Measurements from ENCODE around the gene NRL. TPM values are rescaled to one million over a fixed set of nuclear protein-coding genes. Genes with fewer than 3 reads are reported as not detected.
A peak's percentile ranks its signal among the peaks of the same experiment; 100 is the strongest.
"Not testable (repeated sequence)": the region's sequence is repeated elsewhere in the genome, so short reads cannot be mapped to it uniquely, and the experiment has no call there.

The NRL gene
- total RNA-seq, 1 donor from 2014 or later = 5.5 TPM

DNA sequence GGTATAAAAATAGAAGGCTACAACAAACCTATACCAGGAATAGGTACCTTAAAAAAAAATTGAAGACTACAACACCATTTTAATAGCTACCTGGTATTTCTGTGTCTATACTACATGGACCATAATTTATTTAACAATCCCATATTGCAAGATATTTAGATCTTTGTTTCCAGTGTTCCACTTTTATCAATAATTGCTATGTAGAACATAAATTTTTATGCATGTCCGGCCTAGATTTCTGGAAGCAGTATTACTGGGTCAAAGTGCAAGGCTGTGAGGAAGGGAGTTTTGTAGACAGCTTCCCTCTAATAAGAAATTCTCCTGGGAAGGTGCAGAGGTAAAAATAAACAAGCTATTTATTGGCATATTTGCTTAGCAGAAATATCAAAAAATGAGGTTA, 4.2 kb downstream of the NRL start:
- Mint-ChIP-seq H3K27me3 (no peaks in the 10 kb centered on the region), H3K4me3 (no peak overlapping the region), H3K36me3 (ENCODE audit: low read depth) (peaks cover 19% of the 10 kb centered on the region), H3K4me1 (peaks cover 20% of the 10 kb centered on the region), H3K27ac (no peak overlapping the region), H3K9me3 (no peaks in the 10 kb centered on the region)
- DNase-seq (no peak), ATAC-seq (ENCODE audit: low read depth) (no peak)
- intact Hi-C loops (cut with micrococcal nuclease) = loop anchor here (10.0 kb wide), 1 partner anchor 1016 kb away; the partner anchor contains the start of genes ACIN1 and C14orf119
- POLR2A ChIA-PET = interaction anchor here (0.5 to 9.8 kb wide), 9 partner anchors 16 to 105 kb away, joined by 3 to 115 read pairs (median 5); partner anchors contain the start of genes EMC9, MDP1, PCK2 and PSME1
- TF ChIP-seq CTCF (IDR thresholded peaks at IDR 0.05) = no peak
- CTCF ChIA-PET = interaction anchor here (1.1 to 5.6 kb wide), 7 partner anchors 19 to 223 kb away, joined by 4 to 45 read pairs (median 10); partner anchors contain the start of genes CARMIL3, IRF9, PSME2 and RNF31

GRCh38 chr14:24110060-24110459, 4.7 kb downstream of the NRL start:
- intact Hi-C loops (cut with micrococcal nuclease) = loop anchor here (10.0 kb wide), 1 partner anchor 1015 kb away; the partner anchor contains the start of genes ACIN1 and C14orf119
- Mint-ChIP-seq H3K27ac (no peak overlapping the region), H3K36me3 (ENCODE audit: low read depth) (peaks cover 19% of the 10 kb centered on the region), H3K4me3 (no peak overlapping the region), H3K27me3 (no peaks in the 10 kb centered on the region), H3K4me1 (peaks cover 15% of the 10 kb centered on the region), H3K9me3 (no peaks in the 10 kb centered on the region)
- ChIA-PET POLR2A (interaction anchor here (0.6 to 9.8 kb wide), 8 partner anchors 9 to 103 kb away, joined by 3 to 115 read pairs (median 5); partner anchors contain the start of genes EMC9, PCK2, PSME1 and PSME2), CTCF (interaction anchor here (0.6 to 5.6 kb wide), 11 partner anchors 13 to 223 kb away, joined by 3 to 45 read pairs (median 9); partner anchors contain the start of genes CARMIL3, CIDEB, IRF9 and PSME2)
- ATAC-seq (ENCODE audit: low read depth) = no peak
- DNase-seq = no peak
- TF ChIP-seq CTCF (IDR thresholded peaks at IDR 0.05) = no peak

DNA sequence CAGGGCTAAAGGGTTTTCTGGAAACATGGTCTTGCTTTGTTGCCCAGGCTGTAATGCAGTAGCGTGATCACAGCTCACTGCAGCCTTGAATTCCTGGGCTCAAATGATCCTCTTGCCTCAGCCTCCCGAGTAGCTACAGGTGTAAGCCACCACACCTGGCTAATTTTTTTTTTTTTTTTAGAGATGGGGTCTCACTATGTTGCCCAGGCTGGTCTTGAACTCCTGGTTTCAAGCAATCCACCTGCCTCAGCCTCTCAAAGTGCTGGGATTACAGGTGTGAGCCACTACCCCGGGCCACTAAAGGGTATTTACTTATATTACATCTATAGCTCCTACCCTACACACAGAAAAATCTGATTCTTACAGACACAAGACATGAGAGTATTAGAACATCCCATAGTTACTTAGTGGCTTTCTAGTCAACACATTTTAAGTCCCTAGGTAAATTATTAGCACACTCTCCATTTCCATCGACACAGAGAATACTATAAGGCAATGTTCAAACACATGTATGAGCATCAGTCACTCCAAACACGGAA, 6.3 kb downstream of the NRL start:
- Mint-ChIP-seq H3K4me3 (no peak overlapping the region), H3K27ac (peak overlapping the region; percentile 90), H3K27me3 (no peaks in the 10 kb centered on the region), H3K36me3 (ENCODE audit: low read depth) (peaks cover 25% of the 10 kb centered on the region), H3K9me3 (peaks cover 2% of the 10 kb centered on the region), H3K4me1 (peaks cover 12% of the 10 kb centered on the region)
- DNase-seq (no peak), ATAC-seq (ENCODE audit: low read depth) (no peak)
- ChIA-PET POLR2A (interaction anchor here (0.6 to 9.8 kb wide), 21 partner anchors 9 to 160 kb away, joined by 3 to 115 read pairs (median 4); partner anchors contain the start of genes EMC9, IPO4, IRF9 and PCK2), CTCF (interaction anchor here (0.7 to 7.4 kb wide), 33 partner anchors 8 to 545 kb away, joined by 3 to 137 read pairs (median 4); partner anchors contain the start of genes CIDEB, EMC9, IRF9 and MDP1)
- TF ChIP-seq CTCF (IDR thresholded peaks at IDR 0.05) = no peak
- intact Hi-C loops (cut with micrococcal nuclease) = loop anchor here (1.0 kb wide), 3 partner anchors 13 to 50 kb away; no protein-coding TSS in a partner anchor

GRCh38 chr14:24106672-24107271, 8.0 kb downstream of the NRL start:
- peaks cover 38% of the 10 kb centered on the region for H3K36me3 Mint-ChIP-seq (ENCODE audit: low read depth)
- intact Hi-C loops (cut with micrococcal nuclease) = no loop called here
- H3K27me3 Mint-ChIP-seq = no peaks in the 10 kb centered on the region
- DNase-seq (no peak), ATAC-seq (ENCODE audit: low read depth) (no peak)
- no peak for TF ChIP-seq CTCF (IDR thresholded peaks at IDR 0.05)
- POLR2A ChIA-PET = interaction anchor here (0.6 to 9.8 kb wide), 8 partner anchors 9 to 220 kb away, joined by 3 to 115 read pairs (median 5); partner anchors contain the start of genes IRF9, PCK2, PSME2 and RNF31
- H3K27ac Mint-ChIP-seq = no peak overlapping the region
- CTCF ChIA-PET = interaction anchor here (0.7 to 7.4 kb wide), 6 partner anchors 14 to 193 kb away, joined by 3 to 137 read pairs (median 24); partner anchors contain the start of genes DHRS1, IRF9, NOP9 and PCK2
- H3K4me1 Mint-ChIP-seq = peaks cover 9% of the 10 kb centered on the region
- peaks cover 2% of the 10 kb centered on the region for H3K9me3 Mint-ChIP-seq
- H3K4me3 Mint-ChIP-seq = no peak overlapping the region

DNA sequence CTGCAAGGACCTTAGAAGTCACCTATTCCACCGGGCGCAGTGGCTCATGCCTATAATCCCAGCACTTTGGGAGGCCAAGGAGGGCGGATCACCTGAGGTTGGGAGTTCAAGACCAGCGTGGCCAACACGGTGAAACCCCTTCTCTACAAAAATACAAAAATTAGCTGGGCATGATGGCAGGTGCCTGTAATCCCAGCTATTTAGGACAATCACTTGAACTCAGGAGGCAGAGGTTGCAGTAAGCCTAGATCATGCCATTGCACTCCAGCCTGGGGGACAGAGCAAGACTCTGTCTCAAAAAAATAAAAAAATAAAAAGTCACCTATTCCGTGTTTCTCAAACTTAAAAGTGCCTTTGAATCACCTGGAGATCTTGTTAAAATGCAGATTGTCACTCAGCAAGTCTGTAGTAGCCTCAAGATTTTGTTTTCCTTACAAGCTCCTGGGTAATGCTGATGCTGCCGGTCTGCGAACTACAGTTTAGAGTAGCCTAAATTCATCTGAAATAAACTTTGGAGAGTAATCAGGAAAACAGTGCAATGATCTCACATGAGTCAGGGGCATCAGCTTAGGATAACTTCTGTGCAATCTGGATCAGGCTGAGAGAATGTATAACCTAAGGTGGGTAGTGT, 9.0 kb downstream of the NRL start:
- ChIA-PET POLR2A (interaction anchor here (0.9 to 9.8 kb wide), 4 partner anchors 9 to 55 kb away, joined by 4 to 115 read pairs (median 20); partner anchors contain the start of genes DCAF11, IRF9, NRL and PCK2), CTCF (interaction anchor here (1.5 to 7.4 kb wide), 4 partner anchors 13 to 331 kb away, joined by 3 to 137 read pairs (median 66); partner anchors contain the start of genes IRF9 and PCK2)
- H3K36me3 Mint-ChIP-seq (ENCODE audit: low read depth) = peaks cover 46% of the 10 kb centered on the region
- H3K9me3 Mint-ChIP-seq; H3K4me1 Mint-ChIP-seq; H3K4me3 Mint-ChIP-seq; H3K27ac Mint-ChIP-seq; H3K27me3 Mint-ChIP-seq; intact Hi-C loops (cut with micrococcal nuclease); ATAC-seq (ENCODE audit: low read depth); DNase-seq: not testable (repeated sequence)
